ENCODE measurements around the gene C10orf71.

GRCh38 chr10:49365275-49365674 lies 66.3 kb downstream of the C10orf71 start:
- TF ChIP-seq CTCF (IDR thresholded peaks at IDR 0.05): no peak
- no peak for TF ChIP-seq POLR2A (IDR thresholded peaks at IDR 0.05)
- TF ChIP-seq POLR2AphosphoS5 (IDR thresholded peaks at IDR 0.05): no peak

Data from breast epithelium (tissue), 3 donors.